ENCODE measurements around the gene FTO. TPM values are rescaled to one million over a fixed set of nuclear protein-coding genes. Genes with fewer than 3 reads are reported as not detected.

The FTO gene
- total RNA-seq, 1 donor from 2014 or later: 85.1 TPM

GRCh38 chr16:54048586-54049495 lies 344.9 kb downstream of the FTO start:
- Mint-ChIP-seq H3K27me3 (peaks cover 4% of the 10 kb centered on the region), H3K9me3 (no peaks in the 10 kb centered on the region), H3K36me3 (peaks cover 4% of the 10 kb centered on the region), H3K4me3 (no peak overlapping the region), H3K27ac (no peak overlapping the region), H3K4me1 (ENCODE audit: unreplicated experiment) (peaks cover 31% of the 10 kb centered on the region)
- DNase-seq (ENCODE audit: extremely low spot score, unreplicated experiment): no peak
- TF ChIP-seq CTCF (conservative IDR thresholded peaks at IDR 0.05): no peak

GRCh38 chr16:54049591-54050458 lies 345.9 kb downstream of the FTO start:
- H3K4me3 Mint-ChIP-seq: no peak overlapping the region
- peaks cover 4% of the 10 kb centered on the region for H3K27me3 Mint-ChIP-seq
- DNase-seq (ENCODE audit: extremely low spot score, unreplicated experiment): no peak
- H3K4me1 Mint-ChIP-seq (ENCODE audit: unreplicated experiment): peaks cover 31% of the 10 kb centered on the region
- peaks cover 4% of the 10 kb centered on the region for H3K36me3 Mint-ChIP-seq
- TF ChIP-seq CTCF (conservative IDR thresholded peaks at IDR 0.05): no peak
- no peaks in the 10 kb centered on the region for H3K9me3 Mint-ChIP-seq
- no peak overlapping the region for H3K27ac Mint-ChIP-seq

GRCh38 chr16:54050459-54051210 lies 346.7 kb downstream of the FTO start:
- H3K4me1 Mint-ChIP-seq (ENCODE audit: unreplicated experiment): peaks cover 31% of the 10 kb centered on the region
- peaks cover 4% of the 10 kb centered on the region for H3K27me3 Mint-ChIP-seq
- H3K36me3 Mint-ChIP-seq: peaks cover 4% of the 10 kb centered on the region
- no peak for DNase-seq (ENCODE audit: extremely low spot score, unreplicated experiment)
- H3K27ac Mint-ChIP-seq: no peak overlapping the region
- no peaks in the 10 kb centered on the region for H3K9me3 Mint-ChIP-seq
- no peak overlapping the region for H3K4me3 Mint-ChIP-seq
- TF ChIP-seq CTCF (conservative IDR thresholded peaks at IDR 0.05): no peak

- Mint-ChIP-seq H3K36me3 (peaks cover 4% of the 10 kb centered on the region), H3K4me3 (no peak overlapping the region), H3K9me3 (no peaks in the 10 kb centered on the region), H3K27me3 (peaks cover 10% of the 10 kb centered on the region), H3K4me1 (ENCODE audit: unreplicated experiment) (peaks cover 31% of the 10 kb centered on the region), H3K27ac (no peak overlapping the region)
- DNase-seq (ENCODE audit: extremely low spot score, unreplicated experiment): no peak
- TF ChIP-seq CTCF (conservative IDR thresholded peaks at IDR 0.05): no peak
Observed at GRCh38 chr16:54051821-54052220, 347.9 kb downstream of the FTO start.

GRCh38 chr16:54052271-54052670 lies 348.3 kb downstream of the FTO start:
- Mint-ChIP-seq H3K9me3 (no peaks in the 10 kb centered on the region), H3K36me3 (peaks cover 8% of the 10 kb centered on the region), H3K4me3 (no peak overlapping the region), H3K4me1 (ENCODE audit: unreplicated experiment) (peaks cover 31% of the 10 kb centered on the region), H3K27ac (no peak overlapping the region), H3K27me3 (peaks cover 14% of the 10 kb centered on the region)
- no peak for DNase-seq (ENCODE audit: extremely low spot score, unreplicated experiment)
- no peak for TF ChIP-seq CTCF (conservative IDR thresholded peaks at IDR 0.05)

All from type B pancreatic cell (in vitro differentiated cells).